KMS-11 (cell line): ENCODE measurements around the gene ARL5B.

ENCODE experiments used
- H2AFZ ChIP-seq: fragments of 200-600 bp; sonication (generic); 2 replicates; pipeline ENCODE4 v1.6.1; 2016; ENCODE audit warnings: antibody characterized with exemption, mixed run types, low read depth
- H3K27ac ChIP-seq: fragments of 200-600 bp; sonication (generic); 2 replicates; pipeline ENCODE4 v1.6.1; 2016; ENCODE audit warnings: mild to moderate bottlenecking, mixed run types
- H3K27me3 ChIP-seq: fragments of 200-600 bp; sonication (generic); 2 replicates; pipeline ENCODE4 v1.6.1; 2017; ENCODE audit warnings: mild to moderate bottlenecking, low read depth, mixed run types, moderate library complexity; ENCODE audit not compliant: insufficient read depth
- H3K36me3 ChIP-seq: fragments of 200-600 bp; sonication (generic); 2 replicates; pipeline ENCODE4 v1.6.1; 2017; ENCODE audit warnings: mild to moderate bottlenecking, mixed run types; ENCODE audit not compliant: insufficient read depth
- H3K4me1 ChIP-seq: fragments of 200-600 bp; sonication (generic); 2 replicates; pipeline ENCODE4 v1.6.1; 2016; ENCODE audit warnings: mild to moderate bottlenecking, low read depth, mixed run types; ENCODE audit not compliant: poor library complexity, severe bottlenecking
- H3K4me2 ChIP-seq: fragments of 200-600 bp; sonication (generic); 2 replicates; pipeline ENCODE4 v1.7.0; 2016; ENCODE audit warnings: mild to moderate bottlenecking, mixed run types
- H3K4me3 ChIP-seq: fragments of 200-600 bp; sonication (generic); IDR thresholded peaks from 2 replicates; pipeline ENCODE4 v1.6.1; 2017; ENCODE audit warnings: low read depth, low read length, mixed read lengths; ENCODE audit not compliant: insufficient read depth
- H3K79me2 ChIP-seq: fragments of 200-600 bp; sonication (generic); 2 replicates; pipeline ENCODE4 v1.6.1; 2016; ENCODE audit warnings: low read depth, mixed run types; ENCODE audit not compliant: insufficient read depth
- H3K9ac ChIP-seq: fragments of 200-600 bp; sonication (generic); 2 replicates; pipeline ENCODE4 v1.6.1; 2016; ENCODE audit warnings: mild to moderate bottlenecking, mixed run types
- H4K20me1 ChIP-seq: fragments of 200-600 bp; sonication (generic); 2 replicates; pipeline ENCODE4 v1.6.1; 2016; ENCODE audit warnings: mild to moderate bottlenecking, mixed run types; ENCODE audit not compliant: insufficient read depth
- CTCF ChIP-seq: fragments of 200-600 bp; sonication (generic); conservative IDR thresholded peaks from 2 replicates; pipeline ENCODE4 v1.6.1; 2017; ENCODE audit warnings: low read depth, mild to moderate bottlenecking, antibody characterized with exemption, low read length, moderate library complexity, mixed read lengths

The ARL5B gene

GRCh38 chr10:18656724-18657123 is 2.5 kb upstream of the ARL5B start:
- Histone ChIP-seq H3K9ac (no peak overlapping the region), H3K79me2 (peaks cover 28% of the 10 kb centered on the region)
- no peak for TF ChIP-seq CTCF

GRCh38 chr10:18658271-18659124 is 733 bp upstream of the ARL5B start:
- peak overlapping the region; percentile 92 for H3K27ac ChIP-seq
- no peak for TF ChIP-seq CTCF
- H3K4me2 ChIP-seq, result peak overlapping the region; percentile 95

More at GRCh38 chr10:18656724-18657123, 2.5 kb upstream of the ARL5B start:
- Histone ChIP-seq H2AFZ (no peak overlapping the region), H3K27me3 (no peaks in the 10 kb centered on the region), H4K20me1 (no peaks in the 10 kb centered on the region), H3K36me3 (no peaks in the 10 kb centered on the region), H3K4me3 (no peak overlapping the region), H3K27ac (no peak overlapping the region), H3K4me2 (no peak overlapping the region), H3K4me1 (peaks cover 20% of the 10 kb centered on the region)

GRCh38 chr10:18659819-18660535 is 746 bp downstream of the ARL5B start:
- no peaks in the 10 kb centered on the region for H3K36me3 ChIP-seq
- peaks cover 58% of the 10 kb centered on the region for H3K79me2 ChIP-seq
- no peaks in the 10 kb centered on the region for H4K20me1 ChIP-seq
- H3K27ac ChIP-seq, result peak overlapping the region; percentile 92
- H3K4me2 ChIP-seq, result peak overlapping the region; percentile 91
- no peaks in the 10 kb centered on the region for H3K27me3 ChIP-seq
- H2AFZ ChIP-seq, result peak overlapping the region; percentile 91
- H3K9ac ChIP-seq, result peak overlapping the region; percentile 91
- no peak for TF ChIP-seq CTCF
- H3K4me1 ChIP-seq, result peaks cover 16% of the 10 kb centered on the region
- no peak overlapping the region for H3K4me3 ChIP-seq

More at GRCh38 chr10:18658271-18659124, 733 bp upstream of the ARL5B start:
- Histone ChIP-seq H4K20me1 (no peaks in the 10 kb centered on the region), H3K4me3 (no peak overlapping the region), H3K4me1 (peaks cover 16% of the 10 kb centered on the region), H3K9ac (peak overlapping the region; percentile 91), H3K27me3 (no peaks in the 10 kb centered on the region), H2AFZ (peak overlapping the region; percentile 91), H3K36me3 (no peaks in the 10 kb centered on the region), H3K79me2 (peaks cover 46% of the 10 kb centered on the region)

- no peak for TF ChIP-seq CTCF
- H4K20me1 ChIP-seq, result no peaks in the 10 kb centered on the region
- no peaks in the 10 kb centered on the region for H3K27me3 ChIP-seq
- no peak overlapping the region for H2AFZ ChIP-seq
- peaks cover 67% of the 10 kb centered on the region for H3K79me2 ChIP-seq
- no peak overlapping the region for H3K4me3 ChIP-seq
- H3K9ac ChIP-seq, result no peak overlapping the region
- peak overlapping the region; percentile 92; the same call in 1 of the 2 replicates for H3K27ac ChIP-seq
- H3K4me2 ChIP-seq, result peak overlapping the region; percentile 91
- no peaks in the 10 kb centered on the region for H3K36me3 ChIP-seq
- H3K4me1 ChIP-seq, result peaks cover 16% of the 10 kb centered on the region
Observed at GRCh38 chr10:18660816-18661431, 1.7 kb downstream of the ARL5B start.
